Epithelial cell of prostate (primary cell): ENCODE results near the gene BFSP2.
A peak's percentile ranks its signal among the peaks of the same experiment; 100 is the strongest.
"Not testable (repeated sequence)": the region's sequence is repeated elsewhere in the genome, so short reads cannot be mapped to it uniquely, and the experiment has no call there.

ENCODE experiments used
- DNase-seq: peaks from one replicate; pipeline ENCODE4 v3.0.0-alpha.2; 2011; ENCODE audit warnings: low read depth, low spot score
- H3K27ac ChIP-seq: fragments of 450-650 bp; 2 replicates; pipeline ENCODE4 v1.5.1; 2017; ENCODE audit warnings: mild to moderate bottlenecking

The BFSP2 gene

DNA sequence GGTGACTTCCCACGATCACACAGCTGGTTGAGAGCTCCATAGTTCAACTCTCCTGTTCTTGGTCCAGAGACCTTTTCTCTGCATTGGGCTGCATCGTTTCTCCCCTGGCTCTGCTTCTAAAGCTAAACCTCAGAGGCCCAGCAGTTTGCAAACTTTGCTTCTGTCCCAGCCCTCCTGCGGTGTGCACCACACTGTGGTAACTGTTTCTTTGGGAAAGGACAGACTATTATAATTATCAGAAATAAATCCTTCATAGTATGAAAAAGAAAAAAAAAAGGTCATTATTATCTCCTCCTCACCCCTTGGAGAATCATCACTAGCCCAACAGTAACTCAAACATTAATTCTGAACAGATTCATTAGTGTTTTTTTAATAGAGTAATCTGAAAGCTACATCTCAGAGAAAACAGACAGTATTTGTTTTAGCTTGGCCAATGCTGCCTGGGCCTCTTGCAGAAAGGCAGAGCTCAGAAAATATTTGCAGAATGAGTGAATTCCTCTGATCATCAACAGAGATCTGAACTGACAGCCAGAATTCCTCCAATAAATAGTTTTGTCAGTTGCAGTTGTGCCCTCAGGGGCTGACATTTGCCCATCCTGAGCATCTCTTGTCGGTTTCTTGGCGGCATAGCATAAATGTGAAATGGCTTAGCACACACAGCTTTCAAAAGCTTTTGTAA, 52.9 kb downstream of the BFSP2 start:
- no peak for DNase-seq
- H3K27ac ChIP-seq: no peak overlapping the region

GRCh38 chr3:133453383-133453782, 53.5 kb downstream of the BFSP2 start:
- H3K27ac ChIP-seq: no peak overlapping the region
- DNase-seq: no peak

DNA sequence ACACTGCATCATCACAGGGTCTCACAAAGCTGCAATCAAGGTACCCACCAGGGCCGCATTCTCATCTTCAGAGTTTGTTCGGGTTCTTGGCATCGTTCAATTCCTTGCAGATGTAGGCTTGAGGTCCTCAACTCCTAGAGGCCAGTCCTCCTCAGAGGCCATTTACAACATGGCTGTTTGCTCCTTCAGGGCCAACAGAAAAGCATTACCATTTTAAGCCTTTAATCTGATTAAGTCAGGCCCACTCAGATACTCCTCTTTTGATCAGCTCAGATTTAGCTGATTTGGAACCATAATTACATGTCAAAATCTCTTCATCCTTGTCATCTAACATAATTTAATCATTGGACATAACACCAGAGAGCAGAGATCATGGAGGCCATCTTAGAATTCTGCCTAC, 55.4 kb downstream of the BFSP2 start:
- DNase-seq: no peak
- H3K27ac ChIP-seq: no peak overlapping the region

DNA sequence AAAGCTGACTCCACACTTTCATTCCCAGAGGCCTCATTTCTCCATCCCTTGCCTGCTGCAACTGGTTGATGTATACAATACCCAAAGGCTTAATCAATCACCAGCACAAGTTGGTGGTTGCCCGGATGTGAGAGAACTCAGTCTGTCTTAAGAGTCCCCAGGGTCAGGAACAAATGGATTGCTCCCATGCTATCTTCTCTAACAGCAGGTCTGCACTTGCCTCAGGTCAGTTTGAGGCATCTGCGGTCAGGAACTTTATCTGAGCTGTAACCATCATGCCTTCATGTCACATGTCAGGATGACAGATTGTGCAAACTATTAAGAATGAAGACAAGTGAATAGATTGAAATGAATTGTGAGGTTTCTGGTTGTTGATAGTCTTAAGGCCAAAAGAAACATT, 56.1 kb downstream of the BFSP2 start:
- no peak for DNase-seq
- no peak overlapping the region for H3K27ac ChIP-seq

GRCh38 chr3:133457025-133457424, 57.2 kb downstream of the BFSP2 start:
- H3K27ac ChIP-seq: no peak overlapping the region
- DNase-seq: no peak

DNA sequence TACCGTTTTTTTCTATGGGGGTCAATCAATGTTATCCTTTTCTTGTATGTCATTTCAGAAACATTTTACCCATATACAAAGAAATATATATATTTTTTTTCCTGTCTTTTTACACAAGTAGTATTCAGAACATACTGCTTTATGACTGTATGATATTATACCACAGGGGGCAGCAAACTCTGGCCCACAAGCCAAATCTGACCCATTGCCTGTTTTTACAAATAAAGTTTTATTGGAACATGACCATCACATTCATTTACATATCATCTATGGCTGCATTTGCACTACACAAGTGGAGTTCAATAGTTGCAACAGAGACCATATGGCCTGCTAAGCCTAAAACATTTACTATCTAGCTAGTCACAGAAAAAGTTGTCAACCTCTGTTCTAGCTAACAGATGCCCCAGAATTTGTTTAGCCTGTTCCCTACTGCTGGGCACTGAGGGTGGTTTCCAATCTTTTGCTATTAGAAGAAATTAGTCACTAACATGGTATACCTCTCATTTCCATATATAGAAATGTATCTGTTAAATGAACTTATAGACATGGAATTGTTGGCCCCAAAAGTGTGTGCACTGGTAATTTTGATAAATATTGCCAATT, 57.7 kb downstream of the BFSP2 start:
- DNase-seq: no peak
- no peak overlapping the region for H3K27ac ChIP-seq

GRCh38 chr3:133459400-133459799, 59.5 kb downstream of the BFSP2 start:
- no peak for DNase-seq
- no peak overlapping the region for H3K27ac ChIP-seq

DNA sequence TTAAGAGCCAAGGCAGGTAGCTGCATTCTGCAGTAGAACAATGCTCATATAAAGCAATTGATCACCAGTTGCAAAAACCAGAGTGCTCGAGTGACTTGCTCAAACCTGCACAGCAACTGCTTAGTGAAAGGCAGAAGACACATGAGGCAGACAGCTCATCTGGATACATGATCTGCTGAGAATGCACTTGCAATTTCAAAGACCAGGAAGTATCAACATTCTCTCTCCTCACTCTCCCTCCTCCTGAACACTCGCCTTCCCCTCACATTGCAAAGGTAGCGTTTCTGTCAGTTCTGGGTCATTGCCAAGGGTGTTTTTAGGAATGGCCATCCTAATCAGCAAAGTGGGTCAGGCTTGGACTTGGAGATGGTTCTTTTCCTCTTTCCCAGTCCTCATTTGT, 61.0 kb downstream of the BFSP2 start:
- H3K27ac ChIP-seq: no peak overlapping the region

DNA sequence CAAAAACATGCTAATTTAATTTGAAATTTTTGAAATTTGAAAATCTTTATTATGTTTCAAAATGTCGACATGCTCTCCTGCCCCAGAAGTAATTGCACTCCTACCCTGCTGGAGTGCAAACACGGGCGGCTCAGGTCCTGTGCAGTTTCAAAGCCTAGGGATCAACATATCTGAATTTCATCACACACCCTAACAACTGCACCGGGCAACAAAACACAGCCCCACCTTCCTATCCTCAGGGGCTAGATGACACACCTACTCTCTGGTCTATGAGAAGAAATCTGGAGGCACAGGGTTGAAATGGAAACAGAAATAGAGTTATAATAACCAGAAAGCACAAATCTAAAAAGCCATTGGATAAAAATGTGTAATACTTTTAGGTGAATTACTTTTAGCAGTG, 61.4 kb downstream of the BFSP2 start:
- no peak overlapping the region for H3K27ac ChIP-seq
- DNase-seq: no peak

More for the DNA sequence above, 61.0 kb downstream of the BFSP2 start:
- peak; percentile 44 for DNase-seq

GRCh38 chr3:133463347-133463860, 63.5 kb downstream of the BFSP2 start:
- no peak overlapping the region for H3K27ac ChIP-seq
- DNase-seq: no peak

DNA sequence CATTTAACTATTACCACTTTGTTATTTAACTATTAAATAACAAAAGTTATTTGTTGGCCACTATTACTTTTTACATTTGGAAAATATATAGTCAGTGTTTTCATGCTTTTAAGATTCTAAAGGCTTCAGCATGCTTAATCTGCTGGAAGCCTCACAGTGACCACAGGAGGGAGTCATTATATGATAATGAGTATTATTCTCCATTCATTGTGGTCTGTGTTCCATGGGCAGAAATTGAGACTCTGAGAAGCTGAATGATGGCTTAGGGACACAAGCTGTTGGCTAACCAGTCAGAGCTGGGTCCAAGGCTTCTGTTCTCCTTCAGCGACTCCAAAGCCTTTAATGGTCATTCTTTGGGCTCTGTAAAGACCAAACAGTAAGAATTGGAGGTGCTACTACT, 64.7 kb downstream of the BFSP2 start:
- DNase-seq: no peak
- no peak overlapping the region for H3K27ac ChIP-seq

DNA sequence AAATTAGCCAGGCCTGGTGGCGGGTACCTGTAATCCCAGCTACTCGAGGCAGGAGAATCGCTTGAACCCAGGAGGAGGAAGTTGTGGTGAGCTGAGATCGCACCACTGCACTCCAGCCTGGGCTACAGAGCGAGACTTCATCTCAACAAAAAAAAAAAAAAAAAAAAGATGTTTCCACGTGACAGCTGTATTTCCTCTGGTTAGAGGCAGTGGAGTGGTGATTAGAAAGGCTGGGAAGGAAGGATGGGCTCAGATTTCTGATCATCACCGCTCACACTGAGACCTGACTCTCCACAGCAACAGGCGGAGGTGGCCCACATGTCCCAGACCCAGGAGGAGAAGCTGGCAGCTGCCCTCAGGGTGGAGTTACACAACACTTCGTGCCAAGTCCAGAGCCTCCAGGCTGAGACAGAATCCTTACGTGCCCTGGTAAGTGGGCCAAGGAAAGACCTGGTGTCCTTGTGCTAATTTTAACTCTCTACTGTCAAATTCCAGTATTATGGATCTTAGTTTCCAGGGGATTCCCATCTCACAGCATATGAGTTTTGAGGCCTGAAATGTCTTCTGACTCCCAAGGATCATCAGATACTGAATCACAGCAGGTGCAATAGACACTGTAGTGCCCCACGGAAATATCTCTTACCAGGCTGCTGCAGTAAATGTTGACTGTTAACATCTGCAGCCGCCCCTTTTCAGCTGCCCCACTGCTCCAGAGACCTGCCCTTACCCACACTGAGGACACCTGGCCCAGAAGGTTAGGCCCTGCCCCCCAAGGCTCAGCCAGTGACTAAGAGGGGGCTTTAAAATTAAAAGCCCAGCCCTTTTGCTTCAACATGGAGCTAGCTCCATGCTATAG, 66.9 kb downstream of the BFSP2 start:
- DNase-seq: no peak
- H3K27ac ChIP-seq: no peak overlapping the region

- no peak overlapping the region for H3K27ac ChIP-seq
- DNase-seq: no peak
Observed at GRCh38 chr3:133467780-133468179, 67.9 kb downstream of the BFSP2 start.

GRCh38 chr3:133468251-133468721, 68.4 kb downstream of the BFSP2 start:
- DNase-seq: no peak
- no peak overlapping the region for H3K27ac ChIP-seq

GRCh38 chr3:133469140-133469731, 69.4 kb downstream of the BFSP2 start:
- no peak for DNase-seq
- H3K27ac ChIP-seq: no peak overlapping the region

DNA sequence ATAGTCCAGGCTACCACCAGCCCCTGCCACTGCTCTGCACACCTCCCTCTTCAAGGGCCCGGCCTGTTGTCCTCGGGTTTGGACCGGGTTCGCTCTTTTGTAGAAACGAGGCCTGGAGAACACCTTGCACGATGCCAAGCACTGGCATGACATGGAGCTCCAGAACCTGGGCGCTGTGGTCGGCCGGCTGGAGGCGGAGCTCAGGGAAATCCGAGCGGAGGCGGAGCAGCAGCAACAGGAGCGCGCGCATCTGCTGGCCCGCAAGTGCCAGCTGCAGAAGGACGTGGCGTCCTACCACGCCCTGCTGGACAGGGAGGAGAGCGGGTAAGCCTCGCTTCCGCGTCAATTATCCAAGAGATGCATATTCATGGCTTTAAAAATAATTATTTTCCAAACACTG, 72.4 kb downstream of the BFSP2 start:
- no peak for DNase-seq
- H3K27ac ChIP-seq: no peak overlapping the region

DNA sequence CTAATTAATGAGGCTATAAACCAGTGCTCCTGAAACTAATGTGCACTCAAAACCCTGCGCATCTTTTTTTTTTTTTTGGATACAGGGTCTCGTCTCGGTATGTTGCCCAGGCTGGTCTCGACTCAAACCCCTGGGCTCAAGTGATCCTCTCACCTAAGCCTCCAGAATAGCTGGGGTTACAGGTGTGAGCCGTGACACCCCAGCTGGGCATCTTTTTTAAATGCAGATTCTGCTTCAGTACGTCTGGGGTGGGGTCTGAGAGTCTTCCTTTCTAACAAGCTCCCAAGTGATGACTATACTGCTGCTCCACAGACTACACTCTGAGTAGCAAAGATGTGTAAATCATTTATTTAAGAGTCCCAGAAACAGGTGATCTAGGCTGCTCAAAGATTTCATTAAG, 73.0 kb downstream of the BFSP2 start:
- no peak for DNase-seq
- no peak overlapping the region for H3K27ac ChIP-seq

GRCh38 chr3:133473472-133474191, 73.8 kb downstream of the BFSP2 start:
- H3K27ac ChIP-seq, DNase-seq: not testable (repeated sequence)

- no peak for DNase-seq
- H3K27ac ChIP-seq: no peak overlapping the region
Observed at GRCh38 chr3:133474251-133474801, 74.5 kb downstream of the BFSP2 start.

- no peak for DNase-seq
- H3K27ac ChIP-seq: no peak overlapping the region
Observed at GRCh38 chr3:133474817-133475216, 75.0 kb downstream of the BFSP2 start.
